Stimulated activated CD8-positive, alpha-beta memory T cell treated with anti-CD3 and anti-CD28 coated beads, Interleukin-7, amount 100 ng/mL, for 1 hour (primary cell): ENCODE measurements around the gene KARS1.

ENCODE experiments used
- DNase-seq, 2 donors: peaks; one replicate each; pipeline ENCODE4 v3.0.0-alpha.2; 2020; ENCODE audit warnings: low read depth in 2 of 2

The KARS1 gene

DNA sequence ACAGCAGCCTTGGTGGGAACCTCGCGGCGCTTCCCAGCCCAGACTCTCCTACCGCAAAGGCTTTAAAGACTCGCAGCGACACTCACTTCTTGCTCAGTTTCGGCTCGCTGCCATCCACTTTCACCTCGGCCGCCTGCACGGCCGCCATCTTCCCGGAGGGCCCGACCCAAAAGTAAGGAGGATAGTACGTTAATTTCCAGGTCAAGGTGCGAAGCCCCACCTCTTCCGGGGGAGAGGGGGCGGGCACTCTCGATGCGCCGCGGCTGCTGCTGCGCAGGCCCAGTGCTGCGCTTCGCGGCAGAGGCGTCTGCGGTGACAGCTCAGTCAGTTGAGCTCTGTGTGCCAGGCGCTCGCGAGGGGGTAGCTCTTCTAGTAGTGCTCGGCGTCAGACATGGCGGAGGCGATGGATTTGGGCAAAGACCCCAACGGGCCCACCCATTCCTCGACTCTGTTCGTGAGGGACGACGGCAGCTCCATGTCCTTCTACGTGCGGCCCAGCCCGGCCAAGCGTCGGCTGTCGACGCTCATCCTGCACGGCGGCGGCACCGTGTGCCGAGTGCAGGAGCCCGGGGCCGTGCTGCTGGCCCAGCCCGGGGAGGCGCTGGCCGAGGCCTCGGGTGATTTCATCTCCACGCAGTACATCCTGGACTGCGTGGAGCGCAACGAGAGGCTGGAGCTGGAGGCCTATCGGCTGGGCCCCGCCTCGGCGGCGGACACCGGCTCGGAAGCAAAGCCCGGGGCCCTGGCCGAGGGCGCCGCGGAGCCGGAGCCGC, at the start of gene KARS1, which contains the start of gene TERF2IP:
Gene KARS1 (minus strand): TSS at position 174 of the 773 bp plus-strand sequence. CDS start 26 bp downstream, at position 148.
Gene TERF2IP (plus strand): TSS at position 282 of the 773 bp plus-strand sequence. CDS start 110 bp downstream, at position 392.
- DNase-seq = peak; percentile 91

GRCh38 chr16:75695708-75696107, 48.2 kb upstream of the KARS1 start:
- no peak for DNase-seq

- DNase-seq = no peak
Measured at GRCh38 chr16:75687361-75687760, 39.9 kb upstream of the KARS1 start.

DNA sequence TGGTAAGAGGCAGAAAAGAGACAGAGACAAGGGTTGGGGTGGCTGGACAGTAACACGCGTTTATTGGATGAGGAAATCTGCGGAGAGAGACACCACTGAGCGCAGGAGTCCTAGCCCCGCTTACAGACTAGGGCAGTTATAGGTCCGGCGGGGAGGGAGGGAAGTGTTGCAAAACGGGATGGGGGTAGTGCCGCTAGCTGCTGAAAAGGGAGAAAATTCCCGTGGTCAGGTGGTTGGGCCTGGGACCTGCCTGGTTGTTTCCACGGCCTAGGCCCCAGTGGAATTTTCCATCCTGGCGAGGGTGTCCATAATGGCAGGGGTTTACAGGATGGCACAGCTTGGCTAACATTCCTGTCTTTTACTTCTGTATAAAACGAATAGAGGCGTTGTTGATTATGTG, 34.8 kb upstream of the KARS1 start:
- DNase-seq = no peak

- DNase-seq = no peak
Measured at GRCh38 chr16:75679366-75679765, 31.9 kb upstream of the KARS1 start.

DNA sequence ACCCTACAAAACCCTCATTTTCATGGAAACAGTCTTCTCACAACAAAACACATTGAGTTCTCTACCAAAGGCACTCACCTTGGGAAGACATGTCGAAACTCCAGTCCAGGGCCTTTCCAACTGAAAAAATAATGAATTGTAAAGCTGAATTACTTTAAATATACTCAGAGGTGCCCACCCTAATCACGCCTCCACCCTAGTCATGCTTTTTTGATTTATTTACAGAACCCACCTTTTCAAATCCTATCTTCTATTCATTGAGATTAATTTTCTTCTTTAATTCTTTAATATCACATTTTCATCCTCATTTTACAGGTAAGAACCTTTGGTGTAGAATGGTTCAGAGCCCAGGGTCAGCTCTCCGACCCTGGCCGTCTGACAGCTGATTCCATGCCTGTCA, 29.4 kb upstream of the KARS1 start, which contains the start of gene CPHXL2:
Gene CPHXL2 (minus strand): TSS at position 101 of the 400 bp plus-strand sequence. CDS start 10 bp downstream, at position 91.
- no peak for DNase-seq

DNA sequence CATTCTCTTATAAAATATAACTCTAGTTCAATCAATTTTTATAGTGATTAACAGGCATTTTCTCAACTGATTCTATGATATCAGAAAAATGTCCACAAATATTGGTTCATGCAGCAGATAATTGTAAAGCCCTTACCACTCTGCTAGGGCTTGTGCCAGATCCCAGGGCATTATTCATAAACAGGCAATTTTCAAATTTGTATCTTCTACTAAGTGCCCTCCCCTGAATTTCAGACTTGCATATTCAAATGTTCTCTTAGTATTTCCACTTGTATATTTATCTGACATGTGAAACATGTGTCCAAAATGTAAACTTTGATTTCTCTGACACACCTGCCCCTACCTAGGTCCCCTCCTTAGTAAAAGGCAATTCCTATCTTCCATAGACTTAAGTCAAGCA, 20.0 kb upstream of the KARS1 start:
- no peak for DNase-seq

DNA sequence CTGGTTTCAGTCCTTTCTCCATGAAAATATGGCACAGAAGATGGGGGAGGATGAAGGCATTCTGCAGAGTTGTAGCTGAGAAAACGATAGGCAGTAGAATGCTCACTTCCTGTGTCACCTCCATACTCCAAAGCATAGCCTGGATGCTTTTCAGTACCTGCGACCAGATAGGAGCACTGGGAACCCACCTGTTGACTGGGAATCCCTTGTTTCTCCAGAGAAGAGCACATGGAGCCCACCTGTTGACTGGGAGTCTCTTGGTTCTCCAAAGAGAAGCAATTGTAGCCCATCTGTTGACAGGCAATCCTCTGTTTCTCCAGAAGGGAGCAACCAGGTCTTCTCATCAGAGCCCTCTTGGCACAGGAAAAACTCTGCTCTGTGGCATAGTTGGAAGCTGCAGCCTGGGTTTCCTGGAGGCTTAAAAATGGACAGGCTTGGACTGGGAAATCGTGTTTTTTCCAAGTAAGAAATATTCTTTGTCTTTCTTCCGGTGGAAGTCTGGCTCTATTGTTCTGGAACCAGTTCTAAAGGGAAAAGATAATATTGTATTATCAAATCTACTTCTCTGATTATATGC, 13.3 kb upstream of the KARS1 start:
- no peak for DNase-seq

- DNase-seq = no peak
Measured at GRCh38 chr16:75660321-75660720, 12.9 kb upstream of the KARS1 start.

DNA sequence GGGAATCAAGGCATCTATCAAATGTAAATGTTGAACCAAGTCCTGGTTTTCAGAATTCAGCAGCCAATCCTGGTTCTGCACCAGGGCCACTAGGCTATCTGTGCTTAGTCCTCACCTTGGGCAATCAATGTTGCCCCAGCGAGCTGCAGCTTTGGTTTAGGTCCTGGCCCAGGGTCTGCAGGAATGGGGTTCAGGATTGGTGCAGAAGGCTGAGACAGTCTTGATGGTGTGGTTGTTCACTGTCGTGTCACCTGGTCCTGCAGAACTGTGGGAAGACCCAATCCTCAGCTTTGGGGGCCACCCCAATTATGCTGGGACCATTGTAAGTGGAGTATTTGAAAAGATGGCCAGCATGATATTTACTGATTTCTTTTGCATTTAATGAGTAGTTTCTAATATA, 10.7 kb upstream of the KARS1 start:
- no peak for DNase-seq

DNA sequence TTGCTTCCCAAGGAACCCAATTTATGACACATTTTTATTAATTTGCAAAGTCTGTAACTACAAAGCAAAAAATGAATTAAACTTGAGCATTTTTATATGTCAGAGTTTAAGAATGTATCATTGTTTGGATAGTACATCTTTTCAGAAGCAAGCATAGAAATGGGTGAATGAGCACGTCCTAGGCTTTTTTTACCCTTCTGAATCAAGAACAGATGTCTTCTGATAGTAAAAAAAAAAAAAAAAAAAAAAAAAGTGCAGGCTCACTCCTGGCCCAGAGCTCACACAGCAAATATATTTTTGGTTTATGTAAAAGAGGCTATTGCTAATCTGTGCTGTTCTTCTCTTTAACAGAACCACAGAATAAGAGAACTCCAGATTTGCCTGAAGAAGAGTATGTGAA, 6.5 kb upstream of the KARS1 start:
- DNase-seq = no peak

GRCh38 chr16:75648265-75649076, 1.0 kb upstream of the KARS1 start:
- DNase-seq = peak; percentile 65 to 75

GRCh38 chr16:75647112-75647491, 363 bp downstream of the KARS1 start:
- DNase-seq = no peak

DNA sequence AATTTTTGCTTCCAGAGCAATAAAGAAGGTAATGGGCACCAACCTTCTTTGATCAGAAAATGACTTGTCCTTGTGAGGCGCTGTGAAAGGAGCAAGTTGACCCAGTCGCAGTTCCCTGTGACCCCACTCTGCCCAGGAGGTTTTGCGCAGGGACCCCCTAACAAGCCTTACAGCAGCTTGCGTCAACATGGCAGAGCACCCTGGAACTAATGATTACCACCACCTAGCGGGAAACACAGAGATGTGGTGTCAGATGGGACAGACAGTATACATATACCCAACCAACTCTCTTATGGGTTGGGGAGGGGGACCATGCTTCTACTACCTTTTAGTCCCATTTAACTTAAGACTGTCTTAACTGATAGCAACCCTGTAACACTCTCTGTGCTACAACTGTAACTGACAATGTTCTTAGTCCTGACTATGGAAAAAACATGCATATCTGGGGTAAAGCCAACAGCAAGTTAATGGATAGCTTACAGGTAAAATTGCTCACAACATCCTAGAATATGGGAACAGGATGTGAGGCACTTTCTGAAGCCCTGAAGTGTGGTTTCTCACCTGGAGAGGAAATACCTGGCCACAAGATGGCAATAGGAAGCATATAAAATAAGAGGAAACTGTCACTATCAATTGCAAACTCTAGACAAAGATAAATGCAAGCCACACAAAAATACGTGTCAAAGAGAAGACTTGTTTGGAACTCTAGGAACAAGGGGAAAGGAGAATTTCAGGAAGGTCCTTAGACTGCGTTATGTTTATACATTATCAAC, 3.0 kb downstream of the KARS1 start:
- no peak for DNase-seq

DNA sequence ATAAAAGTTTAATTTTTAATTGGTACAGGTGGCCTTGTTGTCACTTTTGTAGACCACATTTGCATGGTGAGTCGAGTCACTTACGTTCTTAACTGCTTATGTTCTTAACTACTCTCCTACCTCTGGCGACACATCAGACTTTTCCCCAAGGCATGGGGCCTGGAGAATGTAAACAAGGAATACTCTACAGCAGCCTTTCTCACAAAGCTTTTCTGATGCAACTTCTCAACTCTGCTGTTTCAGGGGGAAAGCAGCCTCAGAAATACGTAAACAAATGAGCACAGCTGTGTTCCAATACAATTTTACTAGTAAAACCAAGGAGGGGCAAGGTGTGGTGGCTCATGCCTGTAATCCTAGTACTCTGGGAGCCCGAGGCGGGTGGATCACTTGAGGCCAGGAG, 6.9 kb downstream of the KARS1 start:
- DNase-seq = no peak

DNA sequence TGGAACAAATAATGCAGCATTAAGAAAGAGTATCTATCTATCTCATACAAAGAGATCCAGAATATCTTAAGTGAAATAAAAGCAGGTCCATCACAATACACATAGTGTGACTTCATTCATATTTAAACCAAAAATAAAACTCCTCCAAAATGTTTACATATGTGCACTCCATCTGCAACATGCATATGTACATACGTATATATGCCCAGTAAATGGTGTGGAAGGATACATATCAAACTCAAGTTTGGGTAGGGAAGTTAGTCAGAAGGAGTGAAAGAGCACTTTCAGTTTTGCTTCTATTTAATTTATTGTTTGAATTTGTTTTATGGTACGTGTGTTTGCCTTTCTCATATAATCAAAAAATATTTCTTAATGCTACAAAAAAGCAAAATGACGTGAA, 12.4 kb downstream of the KARS1 start:
- DNase-seq = no peak

- no peak for DNase-seq
Measured at GRCh38 chr16:75632857-75633256, 14.6 kb downstream of the KARS1 start.

DNA sequence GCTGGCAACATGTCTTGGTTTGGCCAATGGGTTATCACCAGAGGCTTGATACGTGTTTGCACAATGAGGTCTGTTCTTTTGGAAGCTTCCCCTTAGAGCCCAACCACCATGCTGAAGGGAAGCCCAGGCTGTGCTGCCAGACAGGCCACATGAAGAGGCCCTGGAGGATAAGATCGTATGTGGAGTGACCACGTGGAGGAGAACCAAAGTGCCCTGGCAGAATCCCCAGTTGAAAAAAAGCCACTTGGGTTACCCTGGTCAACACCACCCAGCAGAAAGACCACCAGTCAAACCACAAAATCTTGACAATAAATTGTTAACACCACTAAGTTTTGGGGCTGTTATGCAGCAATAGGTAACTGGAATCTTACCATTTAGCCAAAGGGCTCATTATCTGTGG, 17.4 kb downstream of the KARS1 start:
- no peak for DNase-seq

DNA sequence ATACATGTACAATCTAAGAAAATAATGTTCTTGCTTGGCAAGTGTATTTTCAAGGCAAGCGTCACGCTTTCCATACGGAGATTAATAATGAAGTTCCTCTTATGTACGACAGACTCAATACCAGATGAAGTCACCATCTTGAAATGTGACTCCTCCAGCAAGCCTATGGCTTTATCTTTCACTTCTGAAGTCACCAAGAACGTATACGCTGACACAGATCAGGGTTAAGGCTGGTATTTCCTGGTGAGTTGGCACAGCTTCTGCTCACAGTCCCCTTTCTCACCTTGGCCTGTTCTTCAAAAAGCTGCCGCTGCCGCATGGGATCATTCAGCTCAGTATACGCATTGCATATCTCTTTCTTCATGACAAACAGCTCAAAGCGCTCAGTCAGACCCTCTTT, 18.3 kb downstream of the KARS1 start:
- no peak for DNase-seq

DNA sequence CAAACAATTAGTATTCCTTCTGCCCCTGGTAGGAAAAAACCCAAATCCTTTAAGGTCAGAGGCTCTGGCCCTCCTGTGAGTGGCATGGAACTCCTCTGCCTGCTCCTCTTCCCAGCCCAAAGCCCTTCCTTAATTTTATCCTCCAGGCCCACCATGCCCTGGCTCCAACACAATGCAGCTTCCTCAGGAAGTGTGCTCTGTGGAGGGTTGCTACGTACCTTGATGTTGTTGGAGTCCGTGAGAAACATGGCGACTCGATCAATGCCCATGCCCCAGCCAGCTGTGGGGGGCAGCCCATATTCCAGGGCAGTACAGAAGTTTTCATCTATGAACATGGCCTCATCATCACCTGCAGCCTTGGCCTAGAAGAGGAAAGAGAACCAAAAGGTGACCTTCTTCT, 19.1 kb downstream of the KARS1 start:
- DNase-seq = no peak

DNA sequence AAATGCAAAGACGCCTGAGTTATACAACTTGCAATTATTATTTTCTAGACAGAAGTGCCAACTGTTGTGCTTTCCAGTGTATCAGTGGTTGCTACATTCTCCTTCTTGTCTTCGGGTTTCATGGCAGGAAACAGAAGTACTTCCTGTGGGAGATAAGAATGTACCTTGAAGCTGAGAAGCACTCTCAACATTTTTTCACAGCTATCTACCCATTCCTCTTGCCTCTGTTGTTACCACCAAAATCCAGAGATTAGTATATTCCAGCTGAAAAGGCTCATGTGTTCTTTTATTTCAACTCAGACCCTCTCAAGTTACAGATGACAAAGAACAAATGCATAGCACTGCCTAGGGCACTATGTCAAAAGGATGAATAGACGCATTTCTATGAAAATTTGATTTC, 19.6 kb downstream of the KARS1 start:
- DNase-seq = no peak

DNA sequence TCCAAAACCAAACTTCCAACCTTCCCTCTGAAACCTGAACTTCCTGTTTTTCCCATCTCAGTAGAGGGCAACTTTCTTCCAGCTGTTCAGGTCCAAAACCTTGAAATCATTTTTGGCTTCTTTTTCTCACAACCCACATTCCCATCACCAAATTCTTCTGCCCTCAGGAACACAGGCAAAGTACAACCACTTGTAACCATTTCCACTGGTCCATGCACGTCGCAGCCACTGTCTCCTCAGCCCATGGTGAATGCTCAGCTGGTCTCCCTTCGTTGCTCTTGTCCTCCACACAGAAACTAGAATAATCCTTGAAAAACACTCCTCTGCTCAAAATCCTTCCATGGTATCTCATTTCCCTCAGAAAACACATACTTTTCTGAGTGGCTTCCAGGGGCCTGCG, 20.7 kb downstream of the KARS1 start:
- no peak for DNase-seq
